HEK293 (cell line): ENCODE measurements around the gene OR13C8.

Source experiments
- CTCF ChIA-PET: fragments of 350-600 bp; formaldehyde crosslinking; extraction: SDS; loops from one replicate; lab custom pipeline; 2021; ENCODE audit warnings: antibody characterized with exemption; lab: Yijun Ruan, JAX
- POLR2A ChIA-PET: fragments of 300-600 bp; formaldehyde crosslinking; extraction: SDS; loops from one replicate; lab custom pipeline; 2020; ENCODE audit warnings: antibody characterized with exemption, inconsistent platforms; lab: Yijun Ruan, JAX
- H3K27ac ChIP-seq: fragments of 200-500 bp; sonication (Bioruptor generic); 2 replicates; pipeline ENCODE4 v1.5.1; 2014; ENCODE audit warnings: low read depth, low read length, control low read depth, inconsistent platforms; ENCODE audit errors: extremely low read depth
- H3K36me3 ChIP-seq, 2 experiments: fragments of 200-500 bp in 1 of 2; sonication (Bioruptor generic) in 1 of 2; 1 replicate in 1 of 2; 2 replicates in 1 of 2; pipeline ENCODE4 v1.5.1; 2014 to 2017; ENCODE audit warnings: inconsistent platforms in 2 of 2, low read length in 2 of 2; ENCODE audit not compliant: control insufficient read depth in 2 of 2, insufficient read depth in 1 of 2
- H3K4me1 ChIP-seq: fragments of 200-500 bp; sonication (Bioruptor generic); 2 replicates; pipeline ENCODE4 v1.5.1; 2014; ENCODE audit warnings: mild to moderate bottlenecking, low read length, inconsistent platforms; ENCODE audit not compliant: control insufficient read depth, insufficient read depth
- H3K4me3 ChIP-seq: 2 replicates; pipeline ENCODE4 v1.5.1; 2011; ENCODE audit warnings: low read depth, mild to moderate bottlenecking, control low read depth, low read length, moderate library complexity
- H3K9me3 ChIP-seq: fragments of 200-500 bp; sonication (Bioruptor generic); 2 replicates; pipeline ENCODE4 v1.5.1; 2014; ENCODE audit warnings: low read depth, low read length, inconsistent platforms; ENCODE audit not compliant: control insufficient read depth, insufficient read depth
- EGR2 ChIP-seq: fragments of 450-650 bp; formaldehyde crosslinking; IDR thresholded peaks from 2 replicates; pipeline ENCODE4 v1.5.1; 2016; ENCODE audit warnings: low read depth, missing biosample characterization, missing genetic modification characterization
- KLF10 ChIP-seq: fragments of 450-650 bp; IDR thresholded peaks from 2 replicates; pipeline ENCODE4 v1.5.1; 2018; ENCODE audit warnings: missing biosample characterization, mild to moderate bottlenecking, missing genetic modification characterization
- OSR2 ChIP-seq: fragments of 450-650 bp; formaldehyde crosslinking; IDR thresholded peaks from 2 replicates; pipeline ENCODE4 v1.5.1; 2016; ENCODE audit warnings: missing biosample characterization, missing genetic modification characterization
- WT1 ChIP-seq: fragments of 450-650 bp; formaldehyde crosslinking; IDR thresholded peaks from 2 replicates; pipeline ENCODE4 v1.5.1; 2016; ENCODE audit warnings: missing biosample characterization, missing genetic modification characterization
- YY2 ChIP-seq: fragments of 450-650 bp; formaldehyde crosslinking; IDR thresholded peaks from 2 replicates; pipeline ENCODE4 v1.5.1; 2016; ENCODE audit warnings: missing biosample characterization, missing genetic modification characterization
- ZFP69B ChIP-seq: fragments of 450-650 bp; formaldehyde crosslinking; IDR thresholded peaks from 2 replicates; pipeline ENCODE4 v1.5.1; 2016; ENCODE audit warnings: missing biosample characterization, missing genetic modification characterization
- ZNF112 ChIP-seq: fragments of 450-650 bp; formaldehyde crosslinking; IDR thresholded peaks from 2 replicates; pipeline ENCODE4 v1.5.0; 2017; ENCODE audit warnings: missing biosample characterization, missing genetic modification characterization
- ZNF133 ChIP-seq: fragments of 450-650 bp; formaldehyde crosslinking; IDR thresholded peaks from 2 replicates; pipeline ENCODE4 v1.5.1; 2016; ENCODE audit warnings: missing biosample characterization, missing genetic modification characterization
- ZNF138 ChIP-seq: fragments of 450-650 bp; formaldehyde crosslinking; IDR thresholded peaks from 2 replicates; pipeline ENCODE4 v1.5.1; 2016; ENCODE audit warnings: missing biosample characterization, missing genetic modification characterization, borderline replicate concordance
- ZNF146 ChIP-seq: fragments of 450-650 bp; formaldehyde crosslinking; IDR thresholded peaks from 2 replicates; pipeline ENCODE4 v1.5.1; 2016; ENCODE audit warnings: missing biosample characterization, missing genetic modification characterization
- ZNF2 ChIP-seq: fragments of 450-650 bp; formaldehyde crosslinking; IDR thresholded peaks from 2 replicates; pipeline ENCODE4 v1.5.1; 2016; ENCODE audit warnings: missing biosample characterization, missing genetic modification characterization
- ZNF274 ChIP-seq, 2 experiments: fragments of 200-500 bp in 1 of 2; fragments of 450-650 bp in 1 of 2; sonication (Bioruptor generic) in 1 of 2; formaldehyde crosslinking in 1 of 2; IDR thresholded peaks; 2 replicates each; pipeline versions ENCODE4 v1.5.1 to v1.6.1; 2014 to 2016; ENCODE audit warnings: borderline replicate concordance in 1 of 2, inconsistent platforms in 1 of 2, low read length in 1 of 2, missing biosample characterization in 1 of 2, missing genetic modification characterization in 1 of 2
- ZNF335 ChIP-seq: fragments of 450-650 bp; formaldehyde crosslinking; conservative IDR thresholded peaks from 2 replicates; pipeline ENCODE4 v1.5.1; 2016; ENCODE audit warnings: missing biosample characterization, missing genetic modification characterization
- ZNF37A ChIP-seq: fragments of 450-650 bp; IDR thresholded peaks from 2 replicates; pipeline ENCODE4 v1.5.1; 2018; ENCODE audit warnings: missing biosample characterization, missing genetic modification characterization
- ZNF548 ChIP-seq: fragments of 450-650 bp; formaldehyde crosslinking; IDR thresholded peaks from 2 replicates; pipeline ENCODE4 v1.5.1; 2016; ENCODE audit warnings: missing biosample characterization, missing genetic modification characterization
- ZNF621 ChIP-seq: fragments of 450-650 bp; formaldehyde crosslinking; IDR thresholded peaks from 2 replicates; pipeline ENCODE4 v1.5.1; 2017; ENCODE audit warnings: missing biosample characterization, missing genetic modification characterization
- ZNF658 ChIP-seq: fragments of 450-650 bp; formaldehyde crosslinking; IDR thresholded peaks from 2 replicates; pipeline ENCODE4; 2016; ENCODE audit warnings: missing biosample characterization, missing genetic modification characterization
- ZNF707 ChIP-seq: fragments of 450-650 bp; formaldehyde crosslinking; IDR thresholded peaks from 2 replicates; pipeline ENCODE4 v1.5.1; 2016; ENCODE audit warnings: missing biosample characterization, missing genetic modification characterization
- ZNF768 ChIP-seq: fragments of 450-650 bp; formaldehyde crosslinking; IDR thresholded peaks from 2 replicates; pipeline ENCODE4 v1.5.1; 2018; ENCODE audit warnings: missing biosample characterization, mild to moderate bottlenecking, missing genetic modification characterization
- TF ChIP-seq, protein P1 (sequence below): fragments of 450-650 bp; formaldehyde crosslinking; IDR thresholded peaks from 2 replicates; pipeline ENCODE4 v1.5.1; 2016; ENCODE audit warnings: missing biosample characterization, missing genetic modification characterization
- TF ChIP-seq, protein P2 (sequence below): fragments of 450-650 bp; formaldehyde crosslinking; IDR thresholded peaks from 2 replicates; pipeline ENCODE4 v1.5.1; 2016; ENCODE audit warnings: missing biosample characterization, missing genetic modification characterization
- TF ChIP-seq, protein P3 (sequence below): fragments of 450-650 bp; formaldehyde crosslinking; IDR thresholded peaks from 2 replicates; pipeline ENCODE4 v1.5.1; 2016; ENCODE audit warnings: missing biosample characterization, missing genetic modification characterization
- TF ChIP-seq, protein P4 (sequence below): fragments of 450-650 bp; formaldehyde crosslinking; IDR thresholded peaks from 2 replicates; pipeline ENCODE4 v1.5.1; 2016; ENCODE audit warnings: missing biosample characterization, missing genetic modification characterization
- TF ChIP-seq, protein P5 (sequence below): fragments of 450-650 bp; formaldehyde crosslinking; IDR thresholded peaks from 2 replicates; pipeline ENCODE4 v1.5.1; 2016; ENCODE audit warnings: missing biosample characterization, missing genetic modification characterization
- TF ChIP-seq, protein P6 (sequence below): fragments of 450-650 bp; formaldehyde crosslinking; IDR thresholded peaks from 2 replicates; pipeline ENCODE4 v1.5.1; 2016; ENCODE audit warnings: missing biosample characterization, missing genetic modification characterization, borderline replicate concordance
- TF ChIP-seq, protein P7 (sequence below): fragments of 450-650 bp; formaldehyde crosslinking; IDR thresholded peaks from 2 replicates; pipeline ENCODE4 v1.5.1; 2017; ENCODE audit warnings: missing biosample characterization, missing genetic modification characterization

The OR13C8 gene

DNA sequence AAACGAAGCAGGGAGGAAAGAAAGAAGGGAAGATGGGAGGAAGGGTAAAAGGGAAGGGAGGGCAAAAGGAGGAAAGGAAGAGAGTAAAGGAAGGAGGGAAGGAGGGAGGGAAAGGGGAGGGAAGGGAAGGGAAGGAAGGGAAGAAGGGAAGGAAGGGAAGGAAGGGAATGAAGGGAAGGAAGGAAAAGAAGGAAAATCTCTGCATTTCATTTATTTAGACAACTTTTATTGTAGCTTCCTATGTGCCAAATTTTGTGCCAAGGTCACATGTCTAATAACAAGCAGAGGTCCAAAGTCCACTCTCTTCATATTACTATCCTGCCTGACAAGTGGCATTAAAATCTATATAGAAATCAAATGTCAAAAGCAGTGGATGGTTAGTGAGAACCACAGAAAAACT, 29.7 kb upstream of the OR13C8 start:
- ChIA-PET POLR2A (no interaction called here), CTCF (interaction anchor here (0.6 kb wide), 1 partner anchor 214 kb away, joined by 4 read pairs; no protein-coding TSS in a partner anchor)
- Histone ChIP-seq H3K9me3 (no peaks in the 10 kb centered on the region), H3K4me1 (no peaks in the 10 kb centered on the region), H3K27ac (no peak overlapping the region), H3K36me3 (no peaks in the 10 kb centered on the region), H3K4me3 (no peak overlapping the region)
- TF ChIP-seq ZNF707 (no peak), ZNF146 (tag by site-specific recombination) (no peak), ZNF548 (no peak), YY2 (no peak), ZNF133 (no peak), ZNF2 (tag by site-specific recombination) (no peak), ZNF138 (no peak), ZNF621 (tag by site-specific recombination) (no peak), ZNF37A (tag by site-specific recombination) (no peak), ZNF274 (IDR thresholded peaks at IDR 0.05; ENCODE audit: low read length) (no peak), ZNF274 (tag by site-specific recombination; IDR thresholded peaks at IDR 0.05; ENCODE audit: borderline replicate concordance) (no peak), ZNF112 (no peak), WT1 (no peak)
- TF ChIP-seq, protein P1, sequence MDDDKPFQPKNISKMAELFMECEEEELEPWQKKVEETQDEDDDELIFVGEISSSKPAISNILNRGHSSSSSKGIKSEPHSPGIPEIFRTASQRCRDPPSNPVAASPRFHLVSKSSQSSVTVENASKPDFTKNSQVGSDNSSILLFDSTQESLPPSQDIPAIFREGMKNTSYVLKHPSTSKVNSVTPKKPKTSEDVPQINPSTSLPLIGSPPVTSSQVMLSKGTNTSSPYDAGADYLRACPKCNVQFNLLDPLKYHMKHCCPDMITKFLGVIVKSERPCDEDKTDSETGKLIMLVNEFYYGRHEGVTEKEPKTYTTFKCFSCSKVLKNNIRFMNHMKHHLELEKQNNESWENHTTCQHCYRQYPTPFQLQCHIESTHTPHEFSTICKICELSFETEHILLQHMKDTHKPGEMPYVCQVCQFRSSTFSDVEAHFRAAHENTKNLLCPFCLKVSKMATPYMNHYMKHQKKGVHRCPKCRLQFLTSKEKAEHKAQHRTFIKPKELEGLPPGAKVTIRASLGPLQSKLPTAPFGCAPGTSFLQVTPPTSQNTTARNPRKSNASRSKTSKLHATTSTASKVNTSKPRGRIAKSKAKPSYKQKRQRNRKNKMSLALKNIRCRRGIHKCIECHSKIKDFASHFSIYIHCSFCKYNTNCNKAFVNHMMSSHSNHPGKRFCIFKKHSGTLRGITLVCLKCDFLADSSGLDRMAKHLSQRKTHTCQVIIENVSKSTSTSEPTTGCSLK (tag by site-specific recombination) = no peak
- TF ChIP-seq, protein P2, sequence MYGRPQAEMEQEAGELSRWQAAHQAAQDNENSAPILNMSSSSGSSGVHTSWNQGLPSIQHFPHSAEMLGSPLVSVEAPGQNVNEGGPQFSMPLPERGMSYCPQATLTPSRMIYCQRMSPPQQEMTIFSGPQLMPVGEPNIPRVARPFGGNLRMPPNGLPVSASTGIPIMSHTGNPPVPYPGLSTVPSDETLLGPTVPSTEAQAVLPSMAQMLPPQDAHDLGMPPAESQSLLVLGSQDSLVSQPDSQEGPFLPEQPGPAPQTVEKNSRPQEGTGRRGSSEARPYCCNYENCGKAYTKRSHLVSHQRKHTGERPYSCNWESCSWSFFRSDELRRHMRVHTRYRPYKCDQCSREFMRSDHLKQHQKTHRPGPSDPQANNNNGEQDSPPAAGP (tag by site-specific recombination) = no peak
- TF ChIP-seq, protein P3, sequence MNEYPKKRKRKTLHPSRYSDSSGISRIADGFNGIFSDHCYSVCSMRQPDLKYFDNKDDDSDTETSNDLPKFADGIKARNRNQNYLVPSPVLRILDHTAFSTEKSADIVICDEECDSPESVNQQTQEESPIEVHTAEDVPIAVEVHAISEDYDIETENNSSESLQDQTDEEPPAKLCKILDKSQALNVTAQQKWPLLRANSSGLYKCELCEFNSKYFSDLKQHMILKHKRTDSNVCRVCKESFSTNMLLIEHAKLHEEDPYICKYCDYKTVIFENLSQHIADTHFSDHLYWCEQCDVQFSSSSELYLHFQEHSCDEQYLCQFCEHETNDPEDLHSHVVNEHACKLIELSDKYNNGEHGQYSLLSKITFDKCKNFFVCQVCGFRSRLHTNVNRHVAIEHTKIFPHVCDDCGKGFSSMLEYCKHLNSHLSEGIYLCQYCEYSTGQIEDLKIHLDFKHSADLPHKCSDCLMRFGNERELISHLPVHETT (tag by site-specific recombination) = no peak

DNA sequence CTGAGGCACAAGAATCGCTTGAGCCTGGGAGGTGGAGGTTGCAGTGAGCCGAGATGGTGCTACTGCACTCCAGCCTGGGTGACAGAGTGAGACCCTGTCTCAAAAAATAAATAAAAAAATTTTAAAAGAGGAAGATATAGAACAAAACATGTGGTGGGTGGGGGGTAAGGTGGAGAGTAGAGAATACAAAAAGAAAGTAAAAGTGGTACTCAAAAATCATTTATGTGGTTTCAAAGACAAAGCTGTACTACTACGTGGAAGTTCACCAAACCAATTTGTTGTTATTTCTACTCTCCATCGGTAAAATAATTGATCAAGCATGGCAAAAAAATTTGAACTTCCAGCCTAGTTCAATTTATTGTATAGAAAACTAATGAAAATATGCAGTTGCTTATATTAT, 24.3 kb upstream of the OR13C8 start:
- Histone ChIP-seq H3K27ac (no peak overlapping the region), H3K4me3 (no peak overlapping the region), H3K36me3 (no peaks in the 10 kb centered on the region), H3K4me1 (no peaks in the 10 kb centered on the region), H3K9me3 (no peaks in the 10 kb centered on the region)
- POLR2A ChIA-PET = no interaction called here
- CTCF ChIA-PET = no interaction called here
- TF ChIP-seq ZNF658 (no peak), ZFP69B (no peak), ZNF621 (tag by site-specific recombination) (no peak), KLF10 (no peak), OSR2 (tag by site-specific recombination) (no peak), ZNF335 (tag by site-specific recombination) (no peak), ZNF768 (tag by site-specific recombination) (no peak), EGR2 (no peak)
- TF ChIP-seq, protein P4, sequence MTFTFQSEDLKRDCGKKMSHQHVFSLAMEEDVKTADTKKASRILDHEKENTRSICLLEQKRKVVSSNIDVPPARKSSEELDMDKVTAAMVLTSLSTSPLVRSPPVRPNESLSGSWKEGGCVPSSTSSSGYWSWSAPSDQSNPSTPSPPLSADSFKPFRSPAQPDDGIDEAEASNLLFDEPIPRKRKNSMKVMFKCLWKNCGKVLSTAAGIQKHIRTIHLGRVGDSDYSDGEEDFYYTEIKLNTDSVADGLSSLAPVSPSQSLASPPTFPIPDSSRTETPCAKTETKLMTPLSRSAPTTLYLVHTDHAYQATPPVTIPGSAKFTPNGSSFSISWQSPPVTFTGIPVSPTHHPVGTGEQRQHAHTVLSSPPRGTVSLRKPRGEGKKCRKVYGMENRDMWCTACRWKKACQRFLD = no peak
- TF ChIP-seq, protein P5, sequence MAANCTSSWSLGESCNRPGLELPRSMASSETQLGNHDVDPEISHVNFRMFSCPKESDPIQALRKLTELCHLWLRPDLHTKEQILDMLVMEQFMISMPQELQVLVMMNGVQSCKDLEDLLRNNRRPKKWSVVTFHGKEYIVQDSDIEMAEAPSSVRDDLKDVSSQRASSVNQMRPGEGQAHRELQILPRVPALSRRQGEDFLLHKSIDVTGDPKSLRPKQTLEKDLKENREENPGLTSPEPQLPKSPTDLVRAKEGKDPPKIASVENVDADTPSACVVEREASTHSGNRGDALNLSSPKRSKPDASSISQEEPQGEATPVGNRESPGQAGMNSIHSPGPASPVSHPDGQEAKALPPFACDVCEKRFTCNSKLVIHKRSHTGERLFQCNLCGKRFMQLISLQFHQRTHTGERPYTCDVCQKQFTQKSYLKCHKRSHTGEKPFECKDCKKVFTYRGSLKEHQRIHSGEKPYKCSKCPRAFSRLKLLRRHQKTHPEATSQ (tag by site-specific recombination) = no peak
- TF ChIP-seq, protein P6, sequence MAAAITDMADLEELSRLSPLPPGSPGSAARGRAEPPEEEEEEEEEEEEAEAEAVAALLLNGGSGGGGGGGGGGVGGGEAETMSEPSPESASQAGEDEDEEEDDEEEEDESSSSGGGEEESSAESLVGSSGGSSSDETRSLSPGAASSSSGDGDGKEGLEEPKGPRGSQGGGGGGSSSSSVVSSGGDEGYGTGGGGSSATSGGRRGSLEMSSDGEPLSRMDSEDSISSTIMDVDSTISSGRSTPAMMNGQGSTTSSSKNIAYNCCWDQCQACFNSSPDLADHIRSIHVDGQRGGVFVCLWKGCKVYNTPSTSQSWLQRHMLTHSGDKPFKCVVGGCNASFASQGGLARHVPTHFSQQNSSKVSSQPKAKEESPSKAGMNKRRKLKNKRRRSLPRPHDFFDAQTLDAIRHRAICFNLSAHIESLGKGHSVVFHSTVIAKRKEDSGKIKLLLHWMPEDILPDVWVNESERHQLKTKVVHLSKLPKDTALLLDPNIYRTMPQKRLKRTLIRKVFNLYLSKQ = no peak
- TF ChIP-seq, protein P7, sequence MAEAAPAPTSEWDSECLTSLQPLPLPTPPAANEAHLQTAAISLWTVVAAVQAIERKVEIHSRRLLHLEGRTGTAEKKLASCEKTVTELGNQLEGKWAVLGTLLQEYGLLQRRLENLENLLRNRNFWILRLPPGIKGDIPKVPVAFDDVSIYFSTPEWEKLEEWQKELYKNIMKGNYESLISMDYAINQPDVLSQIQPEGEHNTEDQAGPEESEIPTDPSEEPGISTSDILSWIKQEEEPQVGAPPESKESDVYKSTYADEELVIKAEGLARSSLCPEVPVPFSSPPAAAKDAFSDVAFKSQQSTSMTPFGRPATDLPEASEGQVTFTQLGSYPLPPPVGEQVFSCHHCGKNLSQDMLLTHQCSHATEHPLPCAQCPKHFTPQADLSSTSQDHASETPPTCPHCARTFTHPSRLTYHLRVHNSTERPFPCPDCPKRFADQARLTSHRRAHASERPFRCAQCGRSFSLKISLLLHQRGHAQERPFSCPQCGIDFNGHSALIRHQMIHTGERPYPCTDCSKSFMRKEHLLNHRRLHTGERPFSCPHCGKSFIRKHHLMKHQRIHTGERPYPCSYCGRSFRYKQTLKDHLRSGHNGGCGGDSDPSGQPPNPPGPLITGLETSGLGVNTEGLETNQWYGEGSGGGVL (tag by site-specific recombination) = no peak
